Activated CD4-positive, alpha-beta T cell treated with anti-CD3 and anti-CD28 coated beads, Interleukin-2, amount 10 ng/mL, durations not matched to agents 7 days and 5 days (primary cell): ENCODE measurements around the gene JMJD8. TPM values are rescaled to one million over a fixed set of nuclear protein-coding genes. Genes with fewer than 3 reads are reported as not detected.
A peak's percentile ranks its signal among the peaks of the same experiment; 100 is the strongest.

Source experiments
- CTCF ChIA-PET: fragments of 350-600 bp; sonication (Branson Sonifier 250); formaldehyde crosslinking; loops from one replicate; lab custom pipeline; 2021; ENCODE audit warnings: antibody characterized with exemption; lab: Charles Lee
- POLR2A ChIA-PET: fragments of 350-600 bp; sonication (Branson Sonifier 250); formaldehyde crosslinking; loops from one replicate; lab custom pipeline; 2021; ENCODE audit warnings: antibody characterized with exemption; lab: Charles Lee
- DNase-seq: peaks from one replicate; pipeline ENCODE4 v3.0.0-alpha.2; 2020
- H3K27ac Mint-ChIP-seq: one replicate; pipeline ENCODE4 v1.8.0; 2021; ENCODE audit warnings: mild to moderate bottlenecking, moderate library complexity, mixed read lengths
- H3K27me3 Mint-ChIP-seq: one replicate; pipeline ENCODE4 v1.8.0; 2021; ENCODE audit warnings: mixed read lengths
- H3K36me3 Mint-ChIP-seq: one replicate; pipeline ENCODE4 v1.8.0; 2021; ENCODE audit warnings: low read depth, mixed read lengths
- H3K4me1 Mint-ChIP-seq: one replicate; pipeline ENCODE4 v1.8.0; 2021; ENCODE audit warnings: mixed read lengths
- H3K4me3 Mint-ChIP-seq: one replicate; pipeline ENCODE4 v1.8.0; 2021; ENCODE audit warnings: mild to moderate bottlenecking, moderate library complexity, mixed read lengths
- H3K9me3 Mint-ChIP-seq: one replicate; pipeline ENCODE4 v1.8.0; 2021; ENCODE audit warnings: mixed read lengths
- total RNA-seq, 2 experiments: library from RNA; stranded (reverse); gene quantifications; one replicate each; pipeline ENCODE4 v1.2.3, GENCODE V29; 2021

JMJD8 gene
- total RNA-seq, 2 experiments from 2014 or later, result 33.8 to 34.3 TPM

GRCh38 chr16:674968-675883 lies 8.9 kb downstream of the JMJD8 start, which contains the start of gene RHBDL1:
Gene RHBDL1 (plus strand): TSS chr16:675671. CDS start chr16:675791, 120 bp downstream.
- Mint-ChIP-seq H3K4me3 (no peak within 1 kb of the TSS), H3K36me3 (peaks cover 5% of the 10 kb centered on the region), H3K27me3 (peaks cover 3% of the 10 kb centered on the region), H3K9me3 (no peaks in the 10 kb centered on the region), H3K27ac (no peak within 1 kb of the TSS), H3K4me1 (peaks cover 10% of the 10 kb centered on the region)
- DNase-seq, result no peak
- ChIA-PET POLR2A (no interaction called here), CTCF (interaction anchor here (0.9 to 1.4 kb wide), 3 partner anchors 15 to 39 kb away, joined by 4 to 6 read pairs (median 6); partner anchors contain the start of genes METTL26 and WDR24)

- H3K36me3 Mint-ChIP-seq, result peaks cover 6% of the 10 kb centered on the region
- H3K4me1 Mint-ChIP-seq, result peaks cover 10% of the 10 kb centered on the region
- no peaks in the 10 kb centered on the region for H3K9me3 Mint-ChIP-seq
- ChIA-PET CTCF (interaction anchor here (1.4 kb wide), 1 partner anchor 16 kb away, joined by 4 read pairs; the partner anchor contains the start of gene WDR24), POLR2A (no interaction called here)
- H3K27ac Mint-ChIP-seq, result no peak overlapping the region
- H3K27me3 Mint-ChIP-seq, result peaks cover 3% of the 10 kb centered on the region
- no peak overlapping the region for H3K4me3 Mint-ChIP-seq
- DNase-seq, result no peak
Measured at GRCh38 chr16:674214-674881, 9.8 kb downstream of the JMJD8 start.

GRCh38 chr16:673399-673991 lies 10.6 kb downstream of the JMJD8 start:
- CTCF ChIA-PET, result interaction anchor here (1.4 kb wide), 1 partner anchor 11 kb away, joined by 4 read pairs; the partner anchor contains the start of gene JMJD8
- Mint-ChIP-seq H3K4me3 (no peak overlapping the region), H3K27me3 (peaks cover 3% of the 10 kb centered on the region), H3K4me1 (peaks cover 6% of the 10 kb centered on the region), H3K36me3 (peaks cover 6% of the 10 kb centered on the region), H3K9me3 (no peaks in the 10 kb centered on the region), H3K27ac (no peak overlapping the region)
- DNase-seq, result no peak
- POLR2A ChIA-PET, result no interaction called here

GRCh38 chr16:672851-673250 lies 11.3 kb downstream of the JMJD8 start:
- ChIA-PET POLR2A (no interaction called here), CTCF (interaction anchor here (1.4 kb wide), 1 partner anchor 12 kb away, joined by 4 read pairs; the partner anchor contains the start of gene JMJD8)
- H3K4me1 Mint-ChIP-seq, result peaks cover 6% of the 10 kb centered on the region

GRCh38 chr16:672371-672770 lies 11.8 kb downstream of the JMJD8 start:
- Mint-ChIP-seq H3K4me1 (peaks cover 10% of the 10 kb centered on the region), H3K27me3 (peaks cover 3% of the 10 kb centered on the region), H3K27ac (no peak overlapping the region), H3K9me3 (no peaks in the 10 kb centered on the region), H3K4me3 (no peak overlapping the region), H3K36me3 (peaks cover 6% of the 10 kb centered on the region)
- CTCF ChIA-PET, result interaction anchor here (1.4 kb wide), 1 partner anchor 12 kb away, joined by 4 read pairs; the partner anchor contains the start of gene JMJD8
- POLR2A ChIA-PET, result no interaction called here
- no peak for DNase-seq

More at GRCh38 chr16:672851-673250, 11.3 kb downstream of the JMJD8 start:
- peaks cover 6% of the 10 kb centered on the region for H3K36me3 Mint-ChIP-seq
- H3K27me3 Mint-ChIP-seq, result peaks cover 3% of the 10 kb centered on the region
- DNase-seq, result no peak
- no peak overlapping the region for H3K4me3 Mint-ChIP-seq
- no peaks in the 10 kb centered on the region for H3K9me3 Mint-ChIP-seq
- H3K27ac Mint-ChIP-seq, result no peak overlapping the region

- no peak for DNase-seq
- Mint-ChIP-seq H3K4me1 (peaks cover 8% of the 10 kb centered on the region), H3K27ac (no peak overlapping the region), H3K36me3 (peaks cover 6% of the 10 kb centered on the region), H3K27me3 (peaks cover 3% of the 10 kb centered on the region), H3K4me3 (no peak overlapping the region), H3K9me3 (no peaks in the 10 kb centered on the region)
- ChIA-PET POLR2A (no interaction called here), CTCF (interaction anchor here (0.7 kb wide), 1 partner anchor 24 kb away, joined by 3 read pairs; no protein-coding TSS in a partner anchor)
Measured at GRCh38 chr16:671353-672131, 12.6 kb downstream of the JMJD8 start.

- Mint-ChIP-seq H3K36me3 (peaks cover 6% of the 10 kb centered on the region), H3K27me3 (peaks cover 3% of the 10 kb centered on the region), H3K27ac (no peak overlapping the region), H3K4me3 (no peak overlapping the region), H3K4me1 (peaks cover 8% of the 10 kb centered on the region), H3K9me3 (no peaks in the 10 kb centered on the region)
- CTCF ChIA-PET, result interaction anchor here (0.7 to 2.3 kb wide), 2 partner anchors 9 to 23 kb away, joined by 3 to 9 read pairs; partner anchors contain the start of gene STUB1
- POLR2A ChIA-PET, result no interaction called here
- no peak for DNase-seq
Measured at GRCh38 chr16:670485-671352, 13.4 kb downstream of the JMJD8 start.

GRCh38 chr16:669666-670065 lies 14.5 kb downstream of the JMJD8 start:
- POLR2A ChIA-PET, result no interaction called here
- Mint-ChIP-seq H3K9me3 (no peaks in the 10 kb centered on the region), H3K36me3 (peaks cover 6% of the 10 kb centered on the region), H3K4me1 (peaks cover 6% of the 10 kb centered on the region), H3K4me3 (peak overlapping the region; percentile 75), H3K27ac (no peak overlapping the region), H3K27me3 (no peaks in the 10 kb centered on the region)
- CTCF ChIA-PET, result interaction anchor here (2.3 kb wide), 1 partner anchor 10 kb away, joined by 9 read pairs; the partner anchor contains the start of gene STUB1
- DNase-seq, result no peak

- H3K36me3 Mint-ChIP-seq, result peaks cover 6% of the 10 kb centered on the region
- ChIA-PET POLR2A (interaction anchor here (0.6 kb wide), 1 partner anchor 19 kb away, joined by 3 read pairs; no protein-coding TSS in a partner anchor), CTCF (interaction anchor here (0.6 to 2.9 kb wide), 10 partner anchors 8 to 21 kb away, joined by 3 to 13 read pairs (median 5); partner anchors contain the start of genes STUB1 and WDR90)
Measured at GRCh38 chr16:668519-669171, 15.5 kb downstream of the JMJD8 start.

GRCh38 chr16:667780-668518 lies 16.2 kb downstream of the JMJD8 start, which contains the start of gene RHOT2:
Gene RHOT2 (plus strand): TSS chr16:668132. CDS start chr16:668200, 68 bp downstream.
- CTCF ChIA-PET, result interaction anchor here (0.6 to 2.9 kb wide), 13 partner anchors 9 to 35 kb away, joined by 3 to 13 read pairs (median 4); partner anchors contain the start of genes STUB1, WDR24 and WDR90
- DNase-seq, result peak; percentile 93
- Mint-ChIP-seq H3K9me3 (no peaks in the 10 kb centered on the region), H3K36me3 (peaks cover 4% of the 10 kb centered on the region), H3K4me3 (peak within 1 kb of the TSS; percentile 80), H3K27ac (peak within 1 kb of the TSS; percentile 89), H3K4me1 (peaks cover 6% of the 10 kb centered on the region), H3K27me3 (no peaks in the 10 kb centered on the region)
- POLR2A ChIA-PET, result interaction anchor here (0.6 kb wide), 1 partner anchor 12 kb away, joined by 3 read pairs; the partner anchor contains the start of gene STUB1

More at GRCh38 chr16:668519-669171, 15.5 kb downstream of the JMJD8 start:
- peak overlapping the region; percentile 75 for H3K4me3 Mint-ChIP-seq
- peaks cover 6% of the 10 kb centered on the region for H3K4me1 Mint-ChIP-seq
- no peaks in the 10 kb centered on the region for H3K27me3 Mint-ChIP-seq
- peak overlapping the region; percentile 68 for H3K27ac Mint-ChIP-seq
- DNase-seq, result no peak
- no peaks in the 10 kb centered on the region for H3K9me3 Mint-ChIP-seq
